HCEC 1CT (cell line): Measurements from ENCODE around the gene ZDHHC17.
"Not testable (repeated sequence)": the region's sequence is repeated elsewhere in the genome, so short reads cannot be mapped to it uniquely, and the experiment has no call there.

Experiments
- DNase-seq: peaks from one replicate; pipeline ENCODE4 v3.0.0-alpha.2; 2017

The ZDHHC17 gene, protein sequence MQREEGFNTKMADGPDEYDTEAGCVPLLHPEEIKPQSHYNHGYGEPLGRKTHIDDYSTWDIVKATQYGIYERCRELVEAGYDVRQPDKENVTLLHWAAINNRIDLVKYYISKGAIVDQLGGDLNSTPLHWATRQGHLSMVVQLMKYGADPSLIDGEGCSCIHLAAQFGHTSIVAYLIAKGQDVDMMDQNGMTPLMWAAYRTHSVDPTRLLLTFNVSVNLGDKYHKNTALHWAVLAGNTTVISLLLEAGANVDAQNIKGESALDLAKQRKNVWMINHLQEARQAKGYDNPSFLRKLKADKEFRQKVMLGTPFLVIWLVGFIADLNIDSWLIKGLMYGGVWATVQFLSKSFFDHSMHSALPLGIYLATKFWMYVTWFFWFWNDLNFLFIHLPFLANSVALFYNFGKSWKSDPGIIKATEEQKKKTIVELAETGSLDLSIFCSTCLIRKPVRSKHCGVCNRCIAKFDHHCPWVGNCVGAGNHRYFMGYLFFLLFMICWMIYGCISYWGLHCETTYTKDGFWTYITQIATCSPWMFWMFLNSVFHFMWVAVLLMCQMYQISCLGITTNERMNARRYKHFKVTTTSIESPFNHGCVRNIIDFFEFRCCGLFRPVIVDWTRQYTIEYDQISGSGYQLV

DNA sequence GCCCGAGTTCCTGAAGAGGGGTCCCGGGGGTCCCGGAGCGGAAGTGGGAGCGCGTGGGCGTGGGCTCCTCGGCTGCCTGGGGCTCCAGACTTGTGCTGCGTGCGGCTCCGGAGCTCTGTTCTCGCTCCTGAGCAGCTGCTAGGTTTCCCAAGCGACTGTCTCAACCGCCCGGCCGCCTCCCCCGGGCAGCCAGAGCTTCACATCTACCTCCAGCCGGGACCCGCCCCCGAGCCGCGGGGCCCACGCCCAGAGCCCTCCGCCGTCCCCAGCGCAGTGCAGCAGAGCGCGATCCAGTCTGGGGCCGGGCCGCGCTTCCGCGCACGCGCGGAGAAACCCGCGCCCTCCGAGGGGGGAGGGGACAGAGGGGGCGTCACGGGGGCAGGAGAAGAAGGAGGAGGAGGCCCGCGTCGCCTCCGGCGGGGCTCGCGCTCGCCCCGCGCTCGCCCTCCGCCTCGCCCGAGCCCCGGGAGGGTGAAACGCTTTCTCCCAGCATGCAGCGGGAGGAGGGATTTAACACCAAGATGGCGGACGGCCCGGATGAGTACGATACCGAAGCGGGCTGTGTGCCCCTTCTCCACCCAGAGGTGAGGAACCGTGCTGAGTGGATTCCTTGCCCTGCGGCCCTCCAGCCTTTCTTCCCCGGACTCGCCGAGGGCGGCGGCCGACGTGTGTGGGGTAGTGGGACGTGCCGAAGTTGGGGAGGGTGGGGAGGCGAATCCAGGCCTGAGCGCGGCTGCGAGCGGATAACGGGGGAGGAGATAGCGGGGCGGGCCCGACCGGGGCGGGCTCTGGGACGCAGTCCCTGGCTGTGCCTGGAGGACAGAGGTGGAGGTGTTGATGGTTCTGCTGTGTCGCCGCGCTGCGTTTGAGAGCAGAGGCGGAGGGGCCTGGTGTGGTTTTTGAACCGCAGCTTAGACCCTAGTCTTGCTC is at the start of gene ZDHHC17:
Gene ZDHHC17, plus strand, starts transcription at position 370 of the 930 bp plus-strand sequence. Its CDS starts 122 bp downstream, at position 492.
- DNase-seq, result peak; percentile 93

DNA sequence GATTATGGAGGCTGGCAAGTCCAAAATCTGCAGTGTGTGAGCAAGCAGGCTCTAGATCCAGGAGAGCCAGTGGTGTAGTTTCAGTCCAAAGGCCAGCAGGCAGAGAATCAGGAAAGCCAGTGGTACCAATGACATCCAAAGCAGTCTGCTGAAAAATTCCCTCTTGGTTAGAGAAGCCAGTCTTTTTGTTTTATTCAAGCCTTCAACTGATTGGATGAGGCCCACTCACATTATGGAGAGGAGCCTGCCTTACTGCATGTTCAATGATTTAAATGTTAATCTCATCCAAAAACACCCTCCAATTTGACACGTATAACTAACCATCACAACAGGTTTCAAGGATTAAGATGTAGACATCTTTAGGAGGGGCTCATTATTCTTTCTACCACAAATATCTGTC is 49.5 kb upstream of the ZDHHC17 start:
- DNase-seq, result no peak

DNA sequence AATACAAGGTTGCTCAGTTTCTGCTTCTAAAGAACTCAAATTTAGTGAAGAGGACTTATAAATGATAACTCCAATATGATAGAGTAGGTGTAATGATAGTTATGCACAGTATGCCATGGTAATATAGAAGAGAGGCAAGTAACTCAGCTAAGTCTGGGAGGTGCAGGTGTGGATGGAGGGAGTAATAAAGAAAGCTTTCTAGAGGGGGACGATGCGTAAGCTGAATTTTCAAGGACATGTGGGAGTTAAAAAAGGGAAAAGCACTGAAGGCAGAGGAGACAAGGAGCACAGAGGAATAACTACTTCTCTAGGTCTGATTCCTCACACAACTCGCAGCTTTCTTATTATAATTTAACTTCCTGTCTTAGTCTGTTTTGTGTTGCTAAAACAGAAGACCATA is 49.1 kb upstream of the ZDHHC17 start:
- DNase-seq, result no peak

DNA sequence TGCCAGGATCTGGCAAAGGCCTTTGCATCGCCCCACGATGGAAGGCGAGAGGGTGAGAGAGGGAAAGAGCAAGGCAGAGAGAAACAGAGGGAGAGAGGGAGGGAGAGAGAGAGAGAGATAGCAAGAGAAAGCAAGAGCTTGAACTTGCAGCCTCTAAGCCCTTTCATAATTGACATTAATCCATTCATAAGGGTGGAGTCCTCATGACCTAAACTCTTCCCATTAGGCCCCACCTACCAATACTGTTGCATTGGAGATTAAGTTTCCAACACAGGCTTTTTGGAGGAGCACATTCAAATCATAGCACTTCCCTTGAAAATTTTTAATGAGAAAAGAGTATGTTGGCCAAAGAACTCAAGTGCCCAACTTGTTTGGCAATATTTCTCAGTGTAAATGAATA is 48.6 kb upstream of the ZDHHC17 start:
- DNase-seq, result no peak

GRCh38 chr12:76717314-76717713 is 46.6 kb upstream of the ZDHHC17 start:
- no peak for DNase-seq

- peak; percentile 55 for DNase-seq
Measured at GRCh38 chr12:76719171-76720041, 44.5 kb upstream of the ZDHHC17 start.

- peak; percentile 61 for DNase-seq
Measured at GRCh38 chr12:76720068-76720467, 43.8 kb upstream of the ZDHHC17 start.

- DNase-seq, result no peak
Measured at GRCh38 chr12:76726626-76727025, 37.3 kb upstream of the ZDHHC17 start.

DNA sequence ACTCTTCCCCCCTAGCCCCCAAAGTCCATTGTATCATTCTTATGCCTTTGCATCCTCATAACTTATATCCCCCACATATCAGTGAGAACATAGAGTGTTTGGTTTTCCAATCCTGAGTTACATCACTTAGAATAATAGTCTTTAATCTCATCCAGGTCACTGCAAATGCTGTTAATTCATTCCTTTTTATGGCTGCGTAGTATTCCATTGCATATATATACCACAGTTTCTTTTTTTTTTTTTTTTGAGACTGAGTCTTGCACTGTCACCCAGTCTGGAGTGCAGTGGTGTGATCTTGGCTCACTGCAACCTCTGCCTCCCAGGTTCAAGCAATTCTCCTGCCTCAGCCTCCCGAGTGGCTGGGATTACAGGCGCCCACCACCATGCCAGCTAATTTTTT is 31.7 kb upstream of the ZDHHC17 start:
- not testable (repeated sequence) for DNase-seq

GRCh38 chr12:76737689-76738088 is 26.2 kb upstream of the ZDHHC17 start:
- not testable (repeated sequence) for DNase-seq

DNA sequence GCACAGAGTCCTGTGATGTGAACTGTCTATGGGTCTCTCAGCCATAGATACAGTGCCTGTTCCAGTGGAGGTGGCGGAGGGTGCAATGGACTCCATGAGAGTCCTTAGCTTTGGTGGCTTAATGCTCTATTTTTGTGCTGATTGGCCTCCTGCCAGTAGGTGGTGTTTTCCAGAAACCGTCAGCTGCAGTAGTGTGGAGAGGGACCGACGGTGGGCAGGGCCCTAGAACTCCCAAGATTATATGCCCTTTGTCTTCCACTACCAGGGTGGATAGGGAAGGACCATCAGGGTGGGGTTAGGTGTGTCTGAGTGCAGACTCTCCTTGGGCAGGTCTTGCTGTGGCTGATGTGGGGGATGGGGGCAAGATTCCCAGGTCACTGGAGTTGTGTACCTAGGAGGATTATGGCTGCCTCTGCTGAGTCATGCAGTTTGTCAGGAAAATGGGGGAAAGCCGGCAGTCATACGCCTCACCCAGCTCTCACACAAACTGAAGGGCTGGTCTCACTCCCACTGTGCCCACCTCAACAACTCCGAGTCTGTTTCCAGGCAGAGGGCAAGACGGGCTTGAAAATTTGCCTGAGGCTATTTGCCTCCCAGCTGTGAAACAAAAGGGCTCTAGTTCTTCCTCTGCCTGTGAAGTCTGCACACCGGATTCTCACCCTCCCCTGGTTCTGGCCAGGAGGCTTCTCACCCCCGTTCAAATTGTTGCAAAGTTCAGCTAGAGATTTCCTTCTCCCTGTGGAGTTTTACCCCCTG is 24.9 kb upstream of the ZDHHC17 start:
- no peak for DNase-seq

GRCh38 chr12:76739896-76740295 is 24.0 kb upstream of the ZDHHC17 start:
- DNase-seq, result no peak

DNA sequence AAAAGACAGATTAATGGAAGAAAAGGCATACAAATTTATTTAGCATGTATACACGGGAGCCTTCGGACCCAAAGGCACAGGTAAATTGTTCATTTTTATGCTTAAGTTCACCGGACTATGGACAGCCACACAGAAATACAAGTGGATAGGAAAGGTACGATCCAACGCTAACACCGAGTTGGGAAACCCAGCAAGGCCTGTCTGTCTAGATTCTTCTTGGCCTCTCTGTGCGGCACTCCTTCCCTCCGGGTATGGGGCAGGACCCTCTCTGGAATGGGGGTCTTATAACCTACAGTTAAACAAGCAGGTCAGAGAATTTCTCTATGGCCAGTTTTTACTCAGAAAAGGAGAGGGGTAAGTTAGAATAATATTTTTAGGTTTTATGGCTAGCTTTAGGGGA is 23.4 kb upstream of the ZDHHC17 start:
- DNase-seq, result no peak

DNA sequence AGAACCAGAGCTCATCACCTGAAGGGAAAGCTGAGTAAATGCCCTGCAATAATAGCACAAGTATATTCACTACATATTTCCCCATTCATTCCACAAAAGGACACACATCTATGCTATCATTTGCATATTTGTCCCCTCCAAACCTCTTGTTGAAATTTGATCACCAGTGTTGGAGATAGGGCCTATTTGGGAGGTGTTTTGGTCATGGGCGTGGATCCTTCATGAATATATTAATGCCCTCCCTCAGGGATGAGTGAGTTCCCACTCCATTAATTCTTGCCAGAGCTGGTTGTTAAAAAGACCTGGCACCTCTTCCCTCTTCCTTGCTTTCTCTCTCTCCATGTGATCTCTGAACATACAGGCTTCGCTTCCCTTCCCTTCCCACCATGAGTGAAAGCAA is 18.6 kb upstream of the ZDHHC17 start:
- DNase-seq, result no peak

DNA sequence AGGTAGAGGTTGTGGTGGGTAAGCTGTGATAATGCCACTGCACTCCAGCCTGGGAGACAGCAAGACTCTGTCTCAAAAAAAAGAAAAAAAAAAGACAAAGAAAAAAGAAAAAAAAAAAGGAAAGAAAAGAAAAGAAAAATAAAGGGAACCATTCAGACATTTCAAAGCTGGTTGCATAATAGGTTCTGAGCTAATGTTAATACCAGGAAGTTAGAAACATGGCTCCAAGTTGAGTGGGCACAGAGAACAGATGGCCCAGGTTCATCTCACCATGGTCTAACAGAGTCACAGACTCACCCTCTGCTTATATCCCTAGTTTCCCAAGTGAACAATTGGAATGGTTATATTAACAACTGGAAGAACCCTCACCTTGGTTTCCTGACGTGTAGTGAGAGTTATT is 17.4 kb upstream of the ZDHHC17 start:
- DNase-seq, result no peak

DNA sequence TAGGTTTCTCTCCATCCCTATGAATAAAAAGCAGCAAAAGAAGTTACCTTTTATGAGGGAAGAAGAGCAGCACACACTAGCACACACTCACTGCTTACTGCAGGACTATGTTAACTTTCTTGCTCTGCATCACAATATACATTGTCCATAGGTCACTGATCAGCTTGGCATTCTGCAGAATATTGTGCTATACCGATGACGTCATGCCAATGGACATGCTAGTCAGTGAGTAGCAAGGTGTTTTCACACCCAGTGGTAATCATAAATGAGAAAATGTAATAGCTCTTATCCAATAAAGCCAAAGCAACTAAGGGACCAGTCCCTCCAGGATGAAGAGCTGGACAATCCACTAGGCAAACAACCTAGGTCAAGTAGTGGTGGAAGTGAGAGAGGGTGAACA is 16.7 kb upstream of the ZDHHC17 start:
- DNase-seq, result no peak

GRCh38 chr12:76755829-76756379 is 8.0 kb upstream of the ZDHHC17 start:
- DNase-seq, result no peak

DNA sequence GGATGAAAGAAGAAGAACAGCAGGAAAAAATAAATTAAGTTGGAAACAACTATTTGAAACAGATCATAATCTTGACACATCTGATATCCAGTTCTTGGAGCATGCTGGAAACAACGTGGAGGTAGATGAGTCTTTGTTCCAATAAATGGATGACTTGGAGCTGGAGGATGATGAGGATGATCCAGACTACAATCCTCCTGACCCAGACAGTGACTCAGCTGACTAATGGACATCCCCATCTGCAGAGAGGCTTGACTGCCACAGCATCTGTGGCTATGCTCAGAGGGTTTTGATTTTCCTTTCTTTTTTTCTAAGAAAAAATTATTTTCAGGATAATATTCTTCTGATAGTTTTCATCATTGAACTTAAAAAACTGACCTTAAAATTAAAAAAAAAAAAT is 6.2 kb upstream of the ZDHHC17 start:
- DNase-seq, result no peak

DNA sequence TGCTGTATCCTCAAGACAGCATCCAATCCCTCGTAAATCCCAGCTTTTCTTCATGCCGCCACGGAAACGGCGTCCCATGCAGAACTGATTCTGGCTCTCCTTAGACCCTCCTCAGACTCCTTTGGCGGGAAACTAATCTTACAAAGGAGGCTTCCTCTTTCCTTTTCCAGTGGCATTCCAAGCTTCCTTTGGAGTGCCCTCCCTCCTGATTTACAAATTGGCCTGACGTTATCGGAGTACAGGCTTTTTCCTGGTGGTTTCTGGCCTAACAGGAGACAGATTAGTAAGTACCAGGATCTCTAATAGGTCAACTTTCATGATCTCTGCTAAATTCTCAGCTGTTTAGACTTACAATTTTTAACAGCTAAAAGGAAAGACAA is 1.3 kb upstream of the ZDHHC17 start:
- no peak for DNase-seq

DNA sequence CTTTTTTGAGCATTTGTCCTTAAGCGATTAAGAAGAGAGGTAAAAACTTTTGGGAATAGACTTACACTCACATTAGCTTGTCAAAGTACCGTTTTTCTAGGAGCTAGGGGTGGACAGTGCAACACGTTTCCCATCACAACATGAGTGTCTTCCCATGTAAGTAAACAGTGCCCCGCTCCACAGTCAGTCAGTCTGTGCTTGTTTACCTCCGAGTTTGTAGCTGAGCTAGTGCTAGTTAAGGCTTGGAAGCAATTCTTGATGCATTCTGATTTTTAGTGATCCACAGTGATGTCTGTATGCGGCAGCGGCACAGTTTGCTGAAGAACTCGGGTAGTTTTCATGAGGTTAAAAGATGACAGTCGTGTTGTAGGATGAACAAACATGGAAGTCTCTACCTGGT is 941 bp downstream of the ZDHHC17 start:
- DNase-seq, result peak; percentile 17

- no peak for DNase-seq
Measured at GRCh38 chr12:76765598-76765997, 1.7 kb downstream of the ZDHHC17 start.
